NB4 (cell line): ENCODE results near the gene MYLK.

Experiments
- DNase-seq: peaks from one replicate; pipeline ENCODE4 v3.0.0; 2010; ENCODE audit warnings: low read depth
- H3K4me3 ChIP-seq: one replicate; pipeline ENCODE4 v1.5.1; 2011; ENCODE audit warnings: mild to moderate bottlenecking, low read depth, low read length, moderate library complexity
- CTCF ChIP-seq: IDR thresholded peaks from one replicate; pipeline ENCODE4 v1.5.1; 2012; ENCODE audit warnings: low read depth, low read length
- MAX ChIP-seq: IDR thresholded peaks from 2 replicates; pipeline ENCODE4 v1.6.1; 2011; ENCODE audit warnings: low read depth, low read length
- MYC ChIP-seq: IDR thresholded peaks from 2 replicates; pipeline ENCODE4 v1.6.1; 2011; ENCODE audit warnings: low read depth, low read length
- POLR2A ChIP-seq: IDR thresholded peaks from 2 replicates; pipeline ENCODE4 v1.6.1; 2011; ENCODE audit warnings: mild to moderate bottlenecking; ENCODE audit not compliant: insufficient read length; ENCODE audit errors: extremely low read depth

The MYLK gene

GRCh38 chr3:123628996-123629746, 255.0 kb downstream of the MYLK start:
- no peak for DNase-seq
- TF ChIP-seq POLR2A (no peak), MYC (no peak), CTCF (no peak), MAX (no peak)
- H3K4me3 ChIP-seq = no peak overlapping the region

- no peak for TF ChIP-seq POLR2A
- TF ChIP-seq MYC = no peak
- no peak for TF ChIP-seq MAX
- TF ChIP-seq CTCF = no peak
- no peak overlapping the region for H3K4me3 ChIP-seq
- no peak for DNase-seq
Observed at GRCh38 chr3:123627673-123628670, 256.2 kb downstream of the MYLK start.

GRCh38 chr3:123626881-123627280, 257.3 kb downstream of the MYLK start:
- H3K4me3 ChIP-seq = no peak overlapping the region
- DNase-seq = no peak
- TF ChIP-seq MYC (no peak), POLR2A (no peak), MAX (no peak), CTCF (no peak)

GRCh38 chr3:123624302-123624701, 259.8 kb downstream of the MYLK start:
- no peak overlapping the region for H3K4me3 ChIP-seq
- TF ChIP-seq MAX = no peak
- no peak for TF ChIP-seq MYC
- TF ChIP-seq POLR2A = no peak
- TF ChIP-seq CTCF = no peak
- DNase-seq = no peak

GRCh38 chr3:123623346-123623880, 260.7 kb downstream of the MYLK start:
- DNase-seq = no peak
- H3K4me3 ChIP-seq = no peak overlapping the region
- TF ChIP-seq POLR2A (no peak), CTCF (no peak), MAX (no peak), MYC (no peak)
